Common myeloid progenitor, CD34-positive (primary cell): ENCODE measurements around the gene TM4SF4.

Experiments used
- CTCF ChIA-PET: fragments of 350-600 bp; sonication (Branson Sonifier 250); formaldehyde crosslinking; loops from one replicate; lab custom pipeline; 2021; ENCODE audit warnings: antibody characterized with exemption; lab: Charles Lee
- POLR2A ChIA-PET: fragments of 350-600 bp; sonication (Branson Sonifier 250); formaldehyde crosslinking; loops from one replicate; lab custom pipeline; 2021; ENCODE audit warnings: antibody characterized with exemption; lab: Charles Lee
- DNase-seq, 3 donors: peaks; one replicate each; pipeline versions ENCODE4 v3.0.0 to v3.0.0-alpha.2; 2013
- H3K27ac ChIP-seq, 2 experiments: 1 replicate in 1 of 2; 2 replicates in 1 of 2; pipeline ENCODE4 v1.7.0; 2013; ENCODE audit warnings: inconsistent platforms in 2 of 2, low read length in 2 of 2, mild to moderate bottlenecking in 2 of 2, low read depth in 1 of 2, moderate library complexity in 1 of 2; ENCODE audit not compliant: severe bottlenecking in 2 of 2, insufficient read depth in 1 of 2, poor library complexity in 1 of 2
- H3K27me3 ChIP-seq, 5 experiments: replicated peaks in 2 of 5; 1 replicate in 3 of 5; 2 replicates in 2 of 5; pipeline versions ENCODE4 v1.6.1 to v1.7.0; 2013; ENCODE audit warnings: low read length in 4 of 5, mild to moderate bottlenecking in 2 of 5, moderate library complexity in 2 of 5, inconsistent platforms in 1 of 5; ENCODE audit not compliant: insufficient read depth in 5 of 5, control insufficient read depth in 4 of 5
- H3K36me3 ChIP-seq, 4 experiments: 1 replicate in 2 of 4; 2 replicates in 2 of 4; pipeline versions ENCODE4 v1.6.1 to v1.7.0; 2013; ENCODE audit warnings: low read length in 3 of 4, control low read depth in 1 of 4, mild to moderate bottlenecking in 1 of 4; ENCODE audit not compliant: control insufficient read depth in 4 of 4, insufficient read depth in 4 of 4
- H3K4me1 ChIP-seq, 4 experiments: 1 replicate in 3 of 4; 2 replicates in 1 of 4; pipeline versions ENCODE4 v1.6.1 to v1.7.1; 2013; ENCODE audit warnings: low read length in 3 of 4, mild to moderate bottlenecking in 3 of 4, control low read depth in 1 of 4, inconsistent platforms in 1 of 4, moderate library complexity in 1 of 4; ENCODE audit not compliant: control insufficient read depth in 4 of 4, insufficient read depth in 4 of 4; ENCODE audit errors: control extremely low read depth in 1 of 4
- H3K4me3 ChIP-seq, 7 experiments: 1 replicate in 4 of 7; 2 replicates in 3 of 7; pipeline versions ENCODE4 v1.5.1 to v1.7.0; 2013; ENCODE audit warnings: mild to moderate bottlenecking in 7 of 7, low read length in 6 of 7, moderate library complexity in 6 of 7, inconsistent platforms in 2 of 7, low read depth in 2 of 7, control low read depth in 1 of 7; ENCODE audit not compliant: insufficient read depth in 4 of 7, control insufficient read depth in 1 of 7; ENCODE audit errors: extremely low read depth in 1 of 7
- H3K9me3 ChIP-seq, 5 experiments: 1 replicate in 4 of 5; 2 replicates in 1 of 5; pipeline versions ENCODE4 v1.6.1 to v1.7.1; 2013; ENCODE audit warnings: low read length in 4 of 5, mild to moderate bottlenecking in 2 of 5, inconsistent platforms in 1 of 5, low read depth in 1 of 5, moderate library complexity in 1 of 5; ENCODE audit not compliant: control insufficient read depth in 4 of 5, insufficient read depth in 2 of 5; ENCODE audit errors: control extremely low read depth in 1 of 5
- WGBS: methylation state at CpG from one replicate; pipeline ENCODE4 v1.1.5; 2013; ENCODE audit not compliant: insufficient coverage; 5-methylcytosine and 5-hydroxymethylcytosine counted together

Gene TM4SF4

GRCh38 chr3:149534671-149535332 is 60.3 kb downstream of the TM4SF4 start:
- no peak overlapping the region for H3K4me3 ChIP-seq
- no peaks in the 10 kb centered on the region for H3K9me3 ChIP-seq
- CTCF ChIA-PET: interaction anchor here (1.1 to 1.4 kb wide), 4 partner anchors 10 to 237 kb away, joined by 3 read pairs; no protein-coding TSS in a partner anchor
- no peaks in the 10 kb centered on the region for H3K36me3 ChIP-seq
- H3K27me3 ChIP-seq: no peaks in the 10 kb centered on the region
- peaks cover 0 to 13% (median 9%) of the 10 kb centered on the region in 4 experiments for H3K4me1 ChIP-seq
- no peak overlapping the region for H3K27ac ChIP-seq
- no CpG with 5 or more reads among the region's 3 CpGs for WGBS
- POLR2A ChIA-PET: interaction anchor here (1.6 kb wide), 1 partner anchor 19 kb away, joined by 5 read pairs; no protein-coding TSS in a partner anchor
- DNase-seq: no peak

- ChIA-PET CTCF (interaction anchor here (1.1 to 1.4 kb wide), 2 partner anchors 11 to 21 kb away, joined by 3 read pairs; no protein-coding TSS in a partner anchor), POLR2A (no interaction called here)
- Histone ChIP-seq H3K4me3 (no peak overlapping the region), H3K36me3 (no peaks in the 10 kb centered on the region), H3K27me3 (no peaks in the 10 kb centered on the region), H3K9me3 (no peaks in the 10 kb centered on the region), H3K4me1 (peaks cover 0 to 13% (median 9%) of the 10 kb centered on the region in 4 experiments), H3K27ac (no peak overlapping the region)
- no peak for DNase-seq
- no CpG with 5 or more reads among the region's 8 CpGs for WGBS
Observed at GRCh38 chr3:149535333-149535685, 60.8 kb downstream of the TM4SF4 start.

GRCh38 chr3:149536429-149536828 is 61.9 kb downstream of the TM4SF4 start:
- CTCF ChIA-PET: interaction anchor here (1.2 kb wide), 1 partner anchor 181 kb away, joined by 3 read pairs; no protein-coding TSS in a partner anchor
- no peak overlapping the region for H3K27ac ChIP-seq
- WGBS: 64% methylated on average over 5 of the region's 11 CpGs

GRCh38 chr3:149538371-149538770 is 63.9 kb downstream of the TM4SF4 start:
- no peak overlapping the region for H3K27ac ChIP-seq

More at GRCh38 chr3:149536429-149536828, 61.9 kb downstream of the TM4SF4 start:
- DNase-seq: no peak
- Histone ChIP-seq H3K36me3 (no peaks in the 10 kb centered on the region), H3K27me3 (no peaks in the 10 kb centered on the region), H3K9me3 (no peaks in the 10 kb centered on the region), H3K4me3 (no peak overlapping the region), H3K4me1 (peaks cover 0 to 13% (median 9%) of the 10 kb centered on the region in 4 experiments)
- POLR2A ChIA-PET: no interaction called here

GRCh38 chr3:149541091-149541491 is 66.6 kb downstream of the TM4SF4 start:
- DNase-seq: no peak
- Histone ChIP-seq H3K27me3 (no peaks in the 10 kb centered on the region), H3K36me3 (no peaks in the 10 kb centered on the region), H3K4me1 (no peaks in the 10 kb centered on the region), H3K9me3 (no peaks in the 10 kb centered on the region), H3K27ac (no peak overlapping the region), H3K4me3 (no peak overlapping the region)
- WGBS: no CpG with 5 or more reads among the region's 3 CpGs
- CTCF ChIA-PET: no interaction called here
- POLR2A ChIA-PET: no interaction called here

More at GRCh38 chr3:149538371-149538770, 63.9 kb downstream of the TM4SF4 start:
- no peaks in the 10 kb centered on the region for H3K9me3 ChIP-seq
- no peaks in the 10 kb centered on the region for H3K36me3 ChIP-seq
- no peak for DNase-seq
- CTCF ChIA-PET: no interaction called here
- no peak overlapping the region for H3K4me3 ChIP-seq
- no peaks in the 10 kb centered on the region for H3K27me3 ChIP-seq
- WGBS: 83% methylated on average over 1 of the region's 1 CpG
- POLR2A ChIA-PET: no interaction called here
- H3K4me1 ChIP-seq: no peaks in the 10 kb centered on the region

- no peak for DNase-seq
- Histone ChIP-seq H3K27me3 (no peaks in the 10 kb centered on the region), H3K27ac (no peak overlapping the region), H3K9me3 (no peaks in the 10 kb centered on the region), H3K4me3 (no peak overlapping the region), H3K36me3 (no peaks in the 10 kb centered on the region), H3K4me1 (no peaks in the 10 kb centered on the region)
- WGBS: 100% methylated on average over 1 of the region's 9 CpGs
- ChIA-PET POLR2A (no interaction called here), CTCF (interaction anchor here (0.7 kb wide), 1 partner anchor 208 kb away, joined by 3 read pairs; no protein-coding TSS in a partner anchor)
Observed at GRCh38 chr3:149542375-149543312, 68.1 kb downstream of the TM4SF4 start.
